Measurements from ENCODE around the gene CADM1.
"Not testable (repeated sequence)": the region's sequence is repeated elsewhere in the genome, so short reads cannot be mapped to it uniquely, and the experiment has no call there.

Gene CADM1

GRCh38 chr11:115476463-115477286 is 27.5 kb downstream of the CADM1 start:
- no peak for DNase-seq

GRCh38 chr11:115475564-115475963 is 28.7 kb downstream of the CADM1 start:
- no peak for DNase-seq

- DNase-seq = not testable (repeated sequence)
These were observed 29.9 kb downstream of the CADM1 start for GRCh38 chr11:115474306-115474705.

- DNase-seq = no peak
These were observed 31.0 kb downstream of the CADM1 start for GRCh38 chr11:115473167-115473566.

GRCh38 chr11:115471367-115471766 is 32.8 kb downstream of the CADM1 start:
- no peak for DNase-seq

- no peak for DNase-seq
These were observed 33.3 kb downstream of the CADM1 start for GRCh38 chr11:115470928-115471327.

- DNase-seq = no peak
These were observed 34.9 kb downstream of the CADM1 start for GRCh38 chr11:115469361-115469760.

GRCh38 chr11:115466122-115466521 is 38.1 kb downstream of the CADM1 start:
- DNase-seq = no peak

- no peak for DNase-seq
These were observed 39.9 kb downstream of the CADM1 start for GRCh38 chr11:115464269-115464668.

GRCh38 chr11:115463606-115464005 is 40.6 kb downstream of the CADM1 start:
- DNase-seq = no peak

- no peak for DNase-seq
These were observed 41.5 kb downstream of the CADM1 start for GRCh38 chr11:115462757-115463156.

GRCh38 chr11:115462004-115462541 is 42.1 kb downstream of the CADM1 start:
- no peak for DNase-seq

GRCh38 chr11:115460512-115460911 is 43.7 kb downstream of the CADM1 start:
- DNase-seq = no peak

- DNase-seq = no peak
These were observed 44.7 kb downstream of the CADM1 start for GRCh38 chr11:115459563-115459962.

- no peak for DNase-seq
These were observed 45.3 kb downstream of the CADM1 start for GRCh38 chr11:115458877-115459276.

GRCh38 chr11:115456019-115456418 is 48.2 kb downstream of the CADM1 start:
- no peak for DNase-seq

GRCh38 chr11:115455613-115456012 is 48.6 kb downstream of the CADM1 start:
- DNase-seq = no peak

GRCh38 chr11:115454525-115454924 is 49.7 kb downstream of the CADM1 start:
- DNase-seq = no peak

- DNase-seq = no peak
These were observed 50.3 kb downstream of the CADM1 start for GRCh38 chr11:115453693-115454490.

- no peak for DNase-seq
These were observed 52.0 kb downstream of the CADM1 start for GRCh38 chr11:115452241-115452640.

GRCh38 chr11:115450519-115450918 is 53.7 kb downstream of the CADM1 start:
- no peak for DNase-seq

GRCh38 chr11:115447273-115447864 is 56.8 kb downstream of the CADM1 start:
- no peak for DNase-seq

- no peak for DNase-seq
These were observed 58.0 kb downstream of the CADM1 start for GRCh38 chr11:115446214-115446613.
